Stimulated activated CD8-positive, alpha-beta memory T cell treated with anti-CD3 and anti-CD28 coated beads, Interleukin-4, amount 100 ng/mL, for 24 hours (primary cell): ENCODE measurements around the gene DNAH3.
"Not testable (repeated sequence)": the region's sequence is repeated elsewhere in the genome, so short reads cannot be mapped to it uniquely, and the experiment has no call there.

Source experiments
- DNase-seq: peaks from one replicate; pipeline ENCODE4 v3.0.0-alpha.2; 2020; ENCODE audit warnings: low read depth

The DNAH3 gene

DNA sequence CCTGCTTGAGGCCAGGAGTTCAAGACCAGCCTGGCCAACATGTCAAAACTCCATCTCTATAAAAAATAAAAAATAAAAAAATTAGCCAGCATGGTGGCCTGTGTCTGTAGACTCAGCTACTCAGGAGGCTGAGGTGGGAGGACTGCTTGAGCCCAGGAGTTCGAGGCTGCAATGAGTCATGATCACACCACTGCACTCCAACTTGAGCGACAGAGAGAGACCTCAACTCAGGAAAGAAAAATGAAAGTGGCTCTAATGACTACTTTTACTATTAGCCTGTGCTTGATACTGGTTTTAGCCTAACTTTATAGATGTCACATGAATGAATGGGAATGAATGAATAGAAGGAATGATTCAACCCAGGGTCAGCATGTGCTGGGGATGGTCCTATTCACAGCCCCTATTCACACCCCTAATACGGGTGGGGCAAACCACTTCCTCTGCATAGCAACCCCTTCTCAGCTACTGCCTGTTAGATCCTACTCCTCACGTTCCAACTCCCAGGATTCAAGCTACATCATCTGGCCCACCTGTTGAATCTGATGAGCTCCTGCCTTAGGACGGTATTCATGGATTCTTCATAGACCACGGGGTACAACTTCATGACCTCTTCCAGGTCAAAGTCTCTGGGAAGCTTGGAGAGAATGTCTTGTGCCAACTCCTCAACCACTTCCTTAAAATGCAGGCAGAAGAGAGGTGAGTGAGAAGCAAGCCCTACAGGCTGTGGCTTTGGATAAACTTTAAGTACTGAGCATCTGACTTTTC is 209.6 kb downstream of the DNAH3 start:
- no peak for DNase-seq

DNA sequence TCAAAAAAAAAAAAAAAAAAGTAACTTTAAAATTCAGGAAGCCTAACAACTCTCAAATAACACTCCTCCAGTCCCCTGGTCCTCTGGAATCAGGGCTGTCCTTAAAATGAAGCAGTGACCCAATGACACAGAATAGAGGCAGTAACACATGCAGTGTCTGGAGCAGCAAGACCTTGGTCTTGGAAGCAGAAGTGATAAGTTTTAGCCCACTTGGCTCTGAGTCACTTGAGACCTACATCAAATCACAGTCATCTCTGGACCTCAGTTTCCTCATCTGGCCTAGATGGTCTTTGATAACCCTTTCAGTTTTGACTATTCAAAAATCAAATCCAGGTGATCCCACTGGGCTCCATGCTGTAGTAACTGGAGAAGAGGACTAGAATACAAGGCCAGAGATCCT is 211.0 kb downstream of the DNAH3 start:
- DNase-seq = no peak

DNA sequence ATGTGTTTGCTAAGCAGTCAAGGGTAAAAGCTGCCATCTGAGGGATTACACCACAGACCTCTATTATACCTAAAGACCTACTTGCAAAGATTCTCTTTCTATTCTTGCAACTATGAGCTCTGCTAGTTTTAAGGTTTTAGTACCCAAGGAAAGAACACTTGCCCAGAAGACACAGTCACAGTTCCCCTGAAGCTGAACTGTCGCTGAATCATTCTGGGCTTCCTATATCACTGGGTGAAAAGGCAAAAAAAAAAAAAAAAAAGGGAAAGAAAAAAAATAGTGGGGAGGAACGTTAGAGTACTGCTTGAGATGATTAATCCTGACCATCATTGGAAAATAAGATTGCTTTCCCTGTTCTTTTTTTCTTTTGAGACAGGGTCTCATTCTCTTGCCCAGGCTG is 212.2 kb downstream of the DNAH3 start:
- DNase-seq = no peak

DNA sequence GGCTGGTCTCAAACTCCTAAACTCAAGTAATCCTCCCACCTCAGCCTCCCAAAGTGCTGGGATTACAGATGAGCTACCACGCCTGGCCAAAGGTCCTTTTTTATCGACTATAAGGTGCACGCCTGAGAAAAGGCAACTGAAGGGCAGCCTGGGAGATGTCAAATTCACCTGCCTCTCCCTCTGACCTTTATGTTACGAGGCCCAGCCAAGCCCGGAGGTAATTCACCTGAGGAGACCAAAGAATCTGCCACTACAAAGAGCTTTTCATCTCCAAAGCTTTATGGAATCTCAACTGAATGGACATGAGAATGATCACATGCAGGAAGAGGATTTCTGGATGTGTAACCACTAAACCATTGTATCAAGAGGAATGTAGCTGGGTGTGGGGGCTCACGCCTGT is 212.9 kb downstream of the DNAH3 start:
- no peak for DNase-seq

DNA sequence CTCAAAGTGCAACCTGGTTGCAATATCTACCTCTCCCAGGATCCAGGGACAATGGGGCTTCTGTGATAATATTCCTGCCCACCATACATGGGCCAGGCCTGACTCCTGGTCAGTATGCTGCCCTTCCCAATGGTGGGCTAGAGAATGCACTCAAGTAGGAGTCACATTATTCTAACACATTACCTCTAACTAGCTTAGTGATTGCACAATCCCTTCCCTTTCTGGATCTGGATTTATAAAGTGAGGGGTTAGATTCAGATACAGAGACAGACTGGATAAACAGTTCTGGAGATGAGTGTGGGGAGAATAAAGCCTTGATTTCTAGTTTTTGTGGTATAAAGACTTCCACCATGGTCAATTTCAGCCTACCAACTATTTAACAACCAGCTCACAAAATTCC is 217.1 kb downstream of the DNAH3 start:
- DNase-seq = no peak

DNA sequence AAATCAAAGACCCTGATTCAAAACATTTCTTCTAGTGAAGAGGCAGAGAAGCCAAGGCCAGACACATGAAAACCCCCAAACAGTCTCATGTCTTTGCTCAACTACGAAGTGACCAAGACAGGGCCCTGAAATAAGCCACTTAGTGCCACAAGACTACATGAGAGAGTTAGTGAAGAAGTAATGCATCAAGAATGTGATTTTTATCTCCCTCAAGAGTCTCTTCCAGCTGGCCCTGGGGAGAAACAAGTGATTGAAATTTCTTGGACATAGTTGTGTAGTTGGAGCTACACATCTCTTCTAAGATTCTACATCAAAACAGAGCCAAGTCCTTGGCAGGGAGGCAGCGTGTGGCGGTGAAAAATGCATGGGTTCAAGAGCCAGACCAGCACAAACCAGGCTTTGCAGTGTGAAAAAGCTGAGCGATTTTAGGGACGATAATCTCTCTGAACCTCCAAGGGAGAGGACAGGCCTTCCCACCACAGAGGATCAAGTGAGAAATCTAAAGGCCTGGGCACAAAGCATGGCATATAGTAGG is 219.5 kb downstream of the DNAH3 start:
- no peak for DNase-seq

DNA sequence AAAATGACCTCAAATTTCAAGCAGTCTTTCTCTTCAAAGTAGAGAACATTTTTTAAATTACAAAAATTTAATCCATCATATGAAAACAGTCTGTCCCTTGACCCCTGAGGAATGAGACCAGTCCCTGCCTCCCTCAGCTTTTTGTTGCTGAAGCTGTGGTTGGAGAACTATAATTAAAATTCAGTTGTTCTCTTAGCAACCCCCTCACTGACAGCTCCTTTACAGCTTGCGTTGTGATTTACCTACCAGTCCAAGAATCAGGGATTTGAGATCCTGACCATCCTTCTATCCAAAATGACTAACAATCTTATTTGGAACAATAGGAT is 220.3 kb downstream of the DNAH3 start:
- no peak for DNase-seq

DNA sequence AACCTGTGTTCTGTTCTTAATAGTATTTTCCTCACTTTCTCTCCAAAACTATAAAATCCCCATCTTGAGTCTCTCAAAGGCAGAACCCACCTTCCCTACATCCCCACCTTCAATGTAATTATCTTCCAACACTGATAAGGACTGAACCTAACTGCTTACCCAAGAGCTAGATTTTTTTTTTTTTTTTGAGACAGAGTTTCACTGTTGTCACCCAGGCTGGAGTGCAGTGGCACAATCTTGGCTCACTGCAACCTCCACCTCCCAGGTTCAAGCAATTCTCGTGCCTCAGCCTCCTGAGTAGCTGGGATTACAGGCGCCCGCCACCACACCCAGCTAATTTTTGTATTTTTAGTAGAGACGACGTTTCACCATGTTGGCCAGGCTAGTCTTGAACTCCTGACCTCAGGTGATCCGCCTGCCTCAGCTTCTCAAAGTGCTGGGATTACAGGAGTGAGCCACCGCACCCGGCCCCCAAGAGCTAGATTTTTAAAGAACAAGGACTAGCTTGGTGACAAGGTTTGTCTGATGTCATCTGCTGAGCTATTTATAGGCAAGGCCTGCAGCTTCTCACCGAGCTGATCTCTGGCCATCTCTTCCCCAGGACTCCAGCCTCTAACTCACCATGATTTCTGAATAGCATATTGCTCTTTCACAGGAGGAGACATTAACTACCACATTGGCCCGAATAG is 220.8 kb downstream of the DNAH3 start:
- not testable (repeated sequence) for DNase-seq

DNA sequence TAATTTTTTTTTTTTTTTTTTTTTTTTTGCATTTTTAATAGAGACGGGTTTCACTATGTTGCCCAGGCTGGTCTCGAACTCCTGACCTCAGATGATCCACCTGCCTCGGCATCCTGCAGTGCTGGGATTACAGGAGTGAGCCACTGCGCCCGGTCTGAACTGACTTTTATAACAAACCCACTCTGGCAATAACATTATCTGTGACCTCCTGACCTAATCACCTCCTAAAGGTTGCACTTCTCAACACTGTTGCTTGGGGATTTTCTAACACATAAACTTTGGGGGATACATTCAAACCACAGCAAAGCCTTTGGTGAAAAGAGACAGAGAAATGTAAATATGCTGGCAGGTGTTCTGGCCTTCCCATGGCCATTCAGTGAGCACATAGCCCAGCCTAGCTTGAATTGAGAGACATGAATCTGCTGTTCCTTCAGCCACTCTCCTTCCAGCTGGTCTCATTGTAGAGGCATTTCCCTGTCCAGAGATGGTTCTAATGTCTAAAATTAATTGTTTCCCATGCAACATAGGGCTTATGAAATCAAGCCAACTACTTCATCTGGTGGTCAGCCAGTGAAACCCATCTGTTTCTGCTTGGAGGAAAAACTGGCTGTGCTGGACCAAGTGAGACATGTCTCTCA is 221.8 kb downstream of the DNAH3 start:
- no peak for DNase-seq

DNA sequence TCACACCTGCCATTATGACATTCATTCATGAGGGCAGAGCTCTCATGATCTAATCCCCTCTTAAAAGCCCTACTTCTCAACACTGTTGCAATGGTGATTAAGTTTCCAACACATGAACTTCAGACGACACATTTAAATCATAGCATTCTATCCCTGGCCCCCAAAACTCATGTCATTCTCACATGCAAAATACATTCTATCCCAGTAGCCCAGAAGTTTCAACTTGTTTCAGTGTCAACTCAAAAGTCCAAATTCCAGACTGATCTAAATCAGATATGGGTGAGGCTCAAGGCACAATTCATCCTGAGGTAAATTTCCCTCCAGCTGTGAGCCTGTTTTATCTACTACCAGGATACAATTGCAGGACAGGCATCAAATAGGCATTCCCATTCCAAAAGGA is 224.9 kb downstream of the DNAH3 start:
- DNase-seq = no peak

DNA sequence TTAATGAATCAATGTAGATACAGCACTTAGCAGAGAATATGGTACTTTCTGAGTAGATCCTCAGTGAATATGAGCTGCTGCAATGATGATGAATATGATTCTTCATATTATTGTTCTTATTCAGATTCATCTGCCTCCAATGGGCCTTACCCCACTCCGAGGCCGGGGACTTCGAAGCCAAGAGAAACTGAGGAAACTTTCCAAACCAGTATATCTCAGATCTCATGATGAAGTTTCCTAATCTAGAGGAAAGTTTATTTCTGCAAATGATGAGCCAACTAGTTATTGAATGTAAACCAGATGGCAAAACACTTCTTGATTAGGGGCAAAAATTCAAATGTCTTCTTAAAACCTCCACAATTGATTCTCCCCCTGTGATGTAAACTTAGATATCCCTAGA is 226.8 kb downstream of the DNAH3 start:
- DNase-seq = no peak

DNA sequence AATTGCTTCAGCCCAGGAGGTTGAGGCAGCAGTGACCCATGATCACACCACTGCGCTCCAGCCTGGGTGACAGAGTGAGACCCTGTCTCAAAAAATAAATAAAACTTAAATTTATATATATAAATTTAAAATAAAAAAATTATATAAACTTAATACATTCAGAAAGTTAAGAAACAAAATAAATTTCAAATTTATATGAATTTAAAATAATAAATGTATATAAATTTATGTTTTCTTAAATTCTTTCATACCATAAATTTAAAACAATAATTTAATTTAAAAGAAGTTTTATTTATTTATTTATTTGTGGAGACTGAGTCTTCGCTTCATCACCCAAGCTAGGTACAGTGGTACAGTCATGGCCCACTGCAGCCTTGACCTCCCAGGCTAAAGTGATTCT is 229.8 kb downstream of the DNAH3 start:
- DNase-seq = no peak

DNA sequence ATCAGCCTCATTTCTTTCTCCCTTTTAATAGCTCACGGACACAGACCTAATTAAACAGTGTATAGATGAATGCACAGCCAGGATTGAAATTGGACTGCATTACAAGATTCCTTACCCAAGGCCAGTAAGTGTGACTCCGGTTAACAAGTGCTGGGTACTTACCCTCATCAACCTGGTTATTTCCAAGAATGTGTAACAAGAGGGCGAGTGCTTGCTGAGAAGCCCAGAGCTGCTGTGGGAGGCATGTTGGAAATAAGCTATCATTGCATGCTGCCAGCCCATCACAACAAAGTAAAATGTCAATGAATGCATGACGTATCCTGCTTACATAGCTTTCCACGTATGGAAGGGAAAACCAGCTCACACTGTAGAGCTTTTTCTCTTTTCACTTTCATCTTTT is 230.6 kb downstream of the DNAH3 start:
- DNase-seq = no peak

DNA sequence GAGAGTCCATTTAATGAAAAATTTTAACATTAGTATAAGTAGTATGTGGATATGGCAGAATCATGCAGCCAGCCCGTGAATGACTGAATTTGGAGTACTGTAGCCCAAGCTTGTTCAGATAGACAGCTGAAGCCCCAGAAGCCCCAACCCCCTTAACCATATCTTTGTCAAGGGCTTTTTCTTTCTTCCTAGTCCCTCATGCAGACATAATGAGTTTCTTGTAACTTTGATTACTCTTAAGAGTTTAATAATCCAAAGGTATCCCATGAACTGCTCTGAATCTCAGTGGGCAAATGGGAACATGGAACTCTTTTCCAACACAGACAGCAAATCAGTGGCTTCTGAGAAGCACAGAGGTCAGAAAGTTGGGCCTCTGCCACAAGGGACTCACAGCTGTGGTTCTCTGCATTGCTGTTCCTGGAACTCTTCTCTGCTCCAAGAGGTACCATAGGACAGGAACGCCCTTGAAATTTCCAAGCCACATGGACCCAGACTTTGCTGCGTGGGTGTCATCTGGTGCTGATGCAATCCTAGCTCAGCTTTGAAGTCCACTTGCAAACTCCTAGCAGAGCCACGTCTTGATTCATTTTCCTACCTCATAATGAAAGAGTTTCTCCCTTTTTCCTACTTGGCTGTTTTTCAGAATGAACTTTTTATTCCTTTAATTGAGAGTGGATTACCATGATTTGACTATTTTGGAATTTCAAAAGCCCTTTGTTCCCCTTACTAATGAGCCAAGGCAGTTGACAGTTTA is 232.0 kb downstream of the DNAH3 start:
- no peak for DNase-seq

DNA sequence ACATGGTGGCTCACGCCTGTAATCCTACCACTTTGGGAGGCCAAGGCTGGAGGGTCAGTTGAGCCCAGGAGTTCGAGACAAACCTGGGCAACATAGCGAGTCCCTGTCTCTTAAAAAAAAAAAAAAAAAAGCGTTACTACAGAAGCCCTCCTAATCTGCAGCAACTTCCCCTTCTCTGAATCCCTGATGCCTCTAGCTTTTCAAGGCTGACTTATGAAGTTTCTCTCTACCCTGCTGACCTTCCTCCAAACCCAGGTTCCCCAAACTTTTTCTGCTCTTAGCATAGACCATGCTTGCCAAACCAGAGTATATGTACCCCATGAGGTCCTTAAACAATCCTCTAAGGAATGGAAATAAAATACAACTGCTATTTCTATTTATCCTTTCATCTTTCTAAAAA is 233.7 kb downstream of the DNAH3 start:
- no peak for DNase-seq

DNA sequence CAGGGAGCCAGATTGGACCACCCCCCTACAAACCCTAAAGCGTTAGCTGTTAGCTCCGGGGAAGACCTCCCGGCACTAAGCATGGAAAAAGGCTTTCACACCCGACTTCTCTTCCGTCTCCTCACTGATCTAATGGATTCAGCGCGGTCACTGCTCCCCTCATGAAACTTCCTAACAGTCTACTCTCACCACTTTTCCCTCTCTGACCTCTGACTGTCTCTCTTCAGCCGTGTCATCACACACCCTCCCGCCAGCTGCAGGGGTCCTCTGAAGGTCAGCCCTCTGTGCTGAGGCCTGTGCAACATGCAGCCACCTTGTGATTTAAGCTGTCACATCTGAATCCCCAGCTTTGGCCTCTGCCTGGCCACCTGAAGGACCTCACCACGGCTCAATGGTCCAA is 234.4 kb downstream of the DNAH3 start:
- no peak for DNase-seq

DNA sequence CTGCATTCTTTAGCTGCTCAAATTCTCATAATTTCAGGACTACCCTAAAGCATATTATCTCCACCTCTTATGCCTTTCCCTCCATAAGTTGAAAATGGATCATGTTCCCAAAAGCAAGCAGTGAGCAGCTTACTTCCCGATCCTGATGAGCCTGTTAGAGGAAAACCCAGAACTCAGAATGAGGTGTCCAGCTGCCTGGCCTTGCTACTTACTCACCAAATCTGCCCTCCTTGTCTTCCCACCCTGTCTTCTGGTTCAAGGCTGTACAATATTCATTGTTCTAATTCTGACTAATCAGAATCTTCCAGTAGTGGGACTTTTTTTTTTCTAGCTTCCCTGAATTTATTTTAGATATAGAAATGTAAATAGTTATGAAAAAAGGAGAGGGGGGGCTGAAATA is 239.3 kb downstream of the DNAH3 start:
- DNase-seq = no peak

DNA sequence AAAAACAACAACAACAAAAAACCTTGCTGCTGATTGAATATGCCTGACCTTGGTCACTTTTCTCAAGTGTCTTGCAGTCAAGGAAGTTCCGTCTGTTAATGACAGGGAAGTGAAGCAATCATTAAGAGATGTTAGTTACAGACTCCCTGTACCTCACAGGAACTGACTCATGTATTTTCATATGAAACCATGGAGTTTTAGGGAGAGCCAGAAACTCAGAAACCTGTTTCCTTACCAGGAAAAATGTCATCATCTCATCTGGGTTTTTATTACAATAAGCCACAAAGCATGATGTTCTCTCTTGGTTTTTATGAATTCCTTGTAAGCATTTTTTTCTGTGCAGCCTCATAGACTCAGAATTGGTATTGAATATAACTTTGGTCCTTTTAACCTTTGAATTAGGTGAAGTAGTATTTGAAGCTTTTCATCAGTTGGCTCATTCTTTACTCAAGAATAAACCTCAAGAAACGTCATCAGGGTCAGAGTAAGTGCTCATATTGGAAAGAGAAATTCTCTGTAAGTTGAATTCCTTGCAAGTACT is 239.8 kb downstream of the DNAH3 start:
- DNase-seq = no peak

DNA sequence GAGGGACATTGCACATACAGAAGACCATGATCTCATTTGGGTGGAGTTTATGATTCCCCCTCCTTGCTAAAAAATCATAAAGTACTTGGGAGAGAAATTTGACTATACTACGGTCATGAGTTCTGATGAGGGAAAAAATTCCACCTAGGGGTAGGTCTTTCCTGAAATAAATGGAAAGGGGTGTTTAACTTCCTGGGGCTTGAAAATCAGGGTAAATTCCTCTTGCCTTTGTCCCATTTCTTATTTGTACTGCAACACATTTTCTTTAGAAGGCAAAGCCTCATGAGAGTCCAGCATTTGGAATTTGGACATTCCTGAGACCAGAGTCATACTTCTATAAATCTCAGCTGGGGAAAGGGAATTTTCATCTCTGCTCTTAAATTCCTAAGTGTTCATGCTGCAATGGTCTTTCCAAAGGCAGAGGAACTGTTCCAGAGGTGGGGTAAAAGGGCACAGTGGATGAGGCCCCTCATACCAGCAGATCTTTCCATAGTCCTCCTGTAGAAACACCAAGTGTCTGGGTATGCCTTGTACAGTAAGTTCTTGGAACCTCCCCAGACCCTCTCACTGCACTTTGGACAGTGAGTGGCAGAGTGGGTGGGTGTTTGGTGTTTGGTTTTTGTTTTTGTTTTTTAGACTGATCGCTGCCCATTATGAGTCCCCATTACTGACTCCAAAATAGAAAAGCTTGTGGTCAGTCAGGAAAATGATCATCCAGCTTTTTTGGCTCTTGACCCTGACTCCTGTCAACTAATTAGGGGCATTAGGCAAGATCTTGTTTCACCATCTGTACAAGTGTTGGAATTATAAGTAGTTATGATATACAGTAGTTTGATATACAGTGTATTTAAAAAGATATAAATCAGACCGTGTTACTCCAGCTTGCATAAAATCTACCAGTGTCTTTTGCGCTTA is 244.0 kb downstream of the DNAH3 start:
- no peak for DNase-seq

DNA sequence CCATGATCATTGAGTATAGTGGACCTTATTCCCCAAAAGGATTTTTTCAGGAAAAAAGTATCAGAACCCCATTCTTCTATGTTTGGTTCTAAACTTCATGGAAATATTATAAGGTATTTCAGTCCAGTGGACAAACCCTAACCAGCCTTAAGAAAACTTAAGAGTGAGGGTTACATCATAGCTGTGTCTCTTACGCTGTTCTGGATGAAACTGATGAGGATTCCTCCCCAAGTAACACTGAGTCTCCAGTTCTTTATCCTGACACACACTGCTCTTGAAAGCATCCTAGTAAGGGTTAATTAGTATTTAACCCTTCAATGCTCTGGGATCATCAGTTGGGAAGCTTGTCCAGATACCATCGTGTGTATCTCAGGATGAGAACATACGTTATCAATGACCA is 245.1 kb downstream of the DNAH3 start:
- no peak for DNase-seq

DNA sequence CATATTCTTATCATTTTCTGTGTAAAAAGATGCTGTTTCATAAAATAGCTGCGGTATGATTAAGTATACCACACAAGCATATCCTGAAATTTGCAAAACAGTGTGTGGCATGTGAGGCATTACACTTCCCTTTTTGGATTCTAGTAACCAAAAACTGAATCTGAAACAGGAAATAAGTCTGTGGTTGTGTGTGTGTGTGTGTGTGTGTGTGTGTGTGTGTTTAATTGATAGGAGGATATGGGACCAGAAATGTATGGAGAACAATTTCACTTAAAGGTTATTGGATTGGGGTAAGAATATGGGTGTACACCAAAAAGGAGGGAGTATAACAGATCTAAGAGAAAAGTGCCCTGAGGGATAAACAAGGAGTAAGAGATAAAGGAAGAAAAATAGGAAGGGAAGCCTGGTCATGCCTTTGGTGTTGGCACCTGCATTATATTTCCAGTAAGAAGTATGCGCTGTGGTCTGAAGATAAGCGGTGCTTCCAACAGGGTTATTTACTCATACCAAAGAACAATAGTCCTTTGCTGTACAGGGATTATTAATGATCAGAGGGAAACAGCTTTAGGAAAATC is 246.1 kb downstream of the DNAH3 start:
- no peak for DNase-seq
